HuH-7 (cell line): ENCODE results near the gene MT1F.
A peak's percentile ranks its signal among the peaks of the same experiment; 100 is the strongest.

ENCODE experiments used
- DNase-seq: peaks from one replicate; pipeline ENCODE4 v3.0.0; 2011; ENCODE audit warnings: low spot score

Gene MT1F

DNA sequence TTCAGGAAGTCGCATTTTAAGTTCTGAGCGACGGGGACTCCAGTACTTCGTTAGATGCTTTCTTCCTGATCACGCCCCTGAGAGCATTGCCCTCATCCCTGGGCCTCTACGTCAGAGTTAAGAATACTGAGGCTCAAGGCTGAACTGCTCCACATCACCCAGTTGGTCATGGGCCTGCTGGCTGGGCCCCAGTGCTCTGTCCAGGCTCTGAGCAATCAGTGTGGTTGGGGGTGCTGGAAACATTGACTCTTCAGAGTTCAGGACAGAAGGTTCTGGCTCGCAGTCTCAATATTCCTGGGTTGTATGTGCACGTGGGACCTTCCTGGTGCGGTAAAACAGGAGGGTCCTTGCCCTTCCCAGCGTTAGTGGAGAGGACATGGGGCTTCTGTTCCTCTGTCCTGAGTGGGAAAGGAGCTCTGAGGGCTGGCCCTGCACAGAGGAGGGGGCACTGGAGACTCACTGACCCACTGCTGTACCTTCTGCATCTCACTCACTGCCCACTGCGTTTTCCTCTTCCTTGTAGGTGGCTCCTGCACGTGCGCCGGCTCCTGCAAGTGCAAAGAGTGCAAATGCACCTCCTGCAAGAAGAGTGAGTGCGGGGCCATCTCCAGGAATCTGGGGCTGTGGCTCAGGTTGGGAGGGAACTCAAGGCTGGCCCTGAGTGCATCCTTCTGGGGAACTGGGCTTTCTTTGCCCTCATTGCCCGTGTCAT lies 31.7 kb upstream of the MT1F start:
- no peak for DNase-seq

DNA sequence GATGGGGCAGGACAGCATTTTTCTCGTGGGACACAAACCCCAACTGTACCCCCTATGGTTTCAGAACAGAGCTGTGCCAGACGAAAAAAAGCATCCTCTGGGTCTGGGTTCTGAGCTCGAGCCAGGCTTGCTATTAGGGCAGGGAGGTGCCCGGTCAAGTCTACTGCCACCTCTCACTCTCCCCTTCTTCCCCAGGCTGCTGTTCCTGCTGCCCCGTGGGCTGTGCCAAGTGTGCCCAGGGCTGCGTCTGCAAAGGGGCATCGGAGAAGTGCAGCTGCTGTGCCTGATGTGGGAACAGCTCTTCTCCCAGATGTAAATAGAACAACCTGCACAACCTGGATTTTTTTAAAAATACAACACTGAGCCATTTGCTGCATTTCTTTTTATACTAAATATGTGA lies 31.1 kb upstream of the MT1F start:
- no peak for DNase-seq

DNA sequence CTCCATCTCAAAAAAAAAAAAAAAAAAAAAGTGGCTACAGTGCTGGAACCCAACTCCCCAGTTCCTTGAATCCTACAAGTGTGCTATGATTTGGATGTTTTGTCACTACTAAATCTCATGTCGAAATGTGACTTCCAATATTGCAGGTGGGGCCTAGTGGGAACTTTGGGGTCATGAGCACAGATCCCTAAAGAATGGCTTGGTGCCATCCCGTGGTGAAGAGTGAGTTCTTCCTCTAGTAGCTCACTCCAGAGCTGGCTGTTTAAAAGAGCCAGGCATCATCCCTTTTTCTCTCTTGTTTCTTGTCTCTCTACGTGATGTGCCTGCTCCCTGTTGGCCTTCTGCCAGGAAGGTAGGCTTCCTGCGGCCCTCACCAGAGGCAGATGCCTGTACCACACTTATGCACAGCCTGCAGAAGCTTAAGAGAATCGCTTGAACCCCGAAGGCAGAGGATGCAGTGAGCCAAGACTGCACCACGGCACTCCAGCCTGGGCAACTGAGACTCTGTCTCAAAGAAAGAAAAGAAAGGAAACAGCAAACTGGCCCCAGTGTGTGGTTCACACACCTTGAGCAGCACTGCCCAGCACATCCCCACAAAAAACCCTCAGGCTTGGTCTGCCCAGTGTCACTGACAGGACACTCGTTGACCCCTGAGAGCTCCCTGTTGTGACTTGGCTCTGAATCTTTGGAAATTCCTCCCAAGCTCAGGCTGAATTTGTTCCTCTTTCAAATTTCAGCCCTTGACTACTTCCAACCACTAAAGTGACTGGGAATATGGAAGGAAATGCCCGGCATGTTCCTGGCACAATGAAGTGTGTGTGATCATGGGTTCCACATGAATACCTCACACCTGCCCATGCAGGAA lies 29.0 kb upstream of the MT1F start:
- DNase-seq = no peak

DNA sequence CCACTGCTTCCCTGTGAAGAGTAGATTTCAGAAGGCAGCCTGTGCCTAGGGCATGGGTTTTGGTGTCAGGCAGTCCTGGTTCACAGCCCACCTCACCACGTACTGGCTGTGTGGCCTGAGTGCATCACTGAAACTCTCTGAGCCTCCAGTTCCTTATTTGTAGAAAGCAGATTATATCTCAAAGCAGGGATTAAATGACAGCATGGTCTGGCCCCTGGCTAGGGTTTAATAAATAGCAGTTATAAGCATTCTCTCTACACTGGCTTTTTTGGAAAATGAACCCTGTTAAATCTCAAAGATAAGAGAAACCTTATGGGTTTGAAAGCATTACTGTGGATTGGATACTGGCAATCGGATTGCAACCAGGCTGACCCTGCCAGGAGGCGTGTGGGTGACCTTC lies 28.2 kb upstream of the MT1F start:
- DNase-seq = no peak

DNA sequence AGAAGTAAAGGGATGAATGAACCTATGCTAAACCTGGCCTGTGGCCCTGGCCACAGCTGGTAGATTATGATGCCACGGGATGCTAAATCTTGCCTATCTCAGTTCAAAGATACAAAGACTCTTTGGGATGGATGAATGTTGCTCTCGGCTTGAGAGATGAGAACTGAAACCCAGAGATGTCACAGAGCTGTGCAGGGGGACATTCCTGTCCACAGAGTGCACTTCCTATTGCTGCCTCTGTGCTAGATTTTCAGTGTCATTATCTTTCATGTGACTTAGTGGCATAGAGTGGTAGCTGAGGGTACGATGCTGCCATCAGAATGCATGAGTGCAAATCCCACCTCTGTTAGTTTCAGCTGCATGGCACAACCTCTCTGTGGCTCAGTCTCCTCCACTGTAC lies 27.6 kb upstream of the MT1F start:
- DNase-seq = no peak

DNA sequence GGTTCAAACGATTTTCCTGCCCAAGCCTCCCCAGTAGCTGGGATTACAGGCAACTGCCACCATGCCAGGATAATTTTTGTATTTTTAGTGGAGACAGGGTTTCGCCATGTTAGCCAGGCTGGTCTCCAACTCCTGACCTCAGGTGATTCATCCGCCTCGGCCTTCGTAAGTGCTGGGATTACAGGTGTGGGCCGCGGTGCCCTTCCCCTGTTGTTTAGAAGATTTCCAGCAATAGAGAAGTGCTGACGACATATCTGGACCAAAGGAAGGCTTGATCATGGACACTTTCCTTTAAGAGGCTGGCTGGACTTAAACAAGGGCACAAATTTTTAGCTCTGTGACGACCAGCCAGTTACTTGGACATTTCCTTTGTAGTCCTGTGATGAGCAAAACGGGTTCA lies 26.6 kb upstream of the MT1F start:
- no peak for DNase-seq

DNA sequence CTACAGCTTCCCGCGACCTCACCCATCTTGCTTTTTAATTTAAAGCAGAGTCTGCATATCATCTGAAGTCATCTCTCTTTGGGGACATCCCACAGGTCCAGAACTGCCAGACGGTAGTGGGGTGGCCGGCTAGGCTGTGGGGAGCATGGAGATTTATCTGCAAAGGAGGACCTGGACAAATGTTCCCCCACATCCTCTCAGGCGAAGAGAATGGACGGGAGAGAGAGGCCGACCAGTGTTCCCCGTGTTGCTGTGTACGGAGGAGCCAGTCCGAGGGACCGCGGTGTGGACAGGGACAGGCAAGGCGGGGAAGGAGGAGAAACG lies 26.0 kb upstream of the MT1F start:
- no peak for DNase-seq

DNA sequence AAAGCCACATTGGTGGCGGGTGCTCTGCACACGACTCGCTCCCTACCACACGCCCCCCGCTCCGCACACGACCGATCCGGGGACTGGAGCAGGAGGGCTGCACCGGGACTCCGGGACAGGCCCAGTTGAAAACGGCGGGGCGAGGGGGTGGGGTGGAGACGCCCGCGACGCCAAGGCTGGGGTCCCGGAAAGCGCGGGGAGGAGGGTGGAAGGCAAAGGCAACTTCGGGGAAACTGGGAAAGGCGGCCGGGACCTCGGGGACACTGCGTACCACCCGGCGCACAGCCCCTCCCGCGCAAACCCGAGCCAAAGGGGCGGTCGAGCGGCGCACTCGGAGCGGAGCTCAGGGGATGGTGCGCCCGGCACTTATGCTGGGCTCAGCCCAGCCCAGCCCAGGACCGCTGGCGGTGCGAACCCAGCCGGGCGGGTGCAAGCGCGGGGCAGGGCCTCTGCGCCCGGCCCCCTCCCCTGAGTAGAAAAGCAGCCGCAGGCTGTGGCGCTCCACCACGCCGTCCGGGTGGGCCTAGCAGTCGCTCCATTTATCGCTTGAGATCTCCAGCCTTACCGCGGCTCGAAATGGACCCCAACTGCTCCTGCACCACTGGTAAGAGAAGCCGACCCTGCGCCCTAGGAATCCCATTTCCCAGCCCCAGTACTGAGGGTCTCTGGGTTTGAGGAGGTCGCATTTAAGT lies 25.5 kb upstream of the MT1F start, which contains the start of gene MT1M:
TSS of gene MT1M (plus strand) at position 504 of the 692 bp plus-strand sequence. CDS start at position 577, 73 bp downstream.
- DNase-seq = no peak

DNA sequence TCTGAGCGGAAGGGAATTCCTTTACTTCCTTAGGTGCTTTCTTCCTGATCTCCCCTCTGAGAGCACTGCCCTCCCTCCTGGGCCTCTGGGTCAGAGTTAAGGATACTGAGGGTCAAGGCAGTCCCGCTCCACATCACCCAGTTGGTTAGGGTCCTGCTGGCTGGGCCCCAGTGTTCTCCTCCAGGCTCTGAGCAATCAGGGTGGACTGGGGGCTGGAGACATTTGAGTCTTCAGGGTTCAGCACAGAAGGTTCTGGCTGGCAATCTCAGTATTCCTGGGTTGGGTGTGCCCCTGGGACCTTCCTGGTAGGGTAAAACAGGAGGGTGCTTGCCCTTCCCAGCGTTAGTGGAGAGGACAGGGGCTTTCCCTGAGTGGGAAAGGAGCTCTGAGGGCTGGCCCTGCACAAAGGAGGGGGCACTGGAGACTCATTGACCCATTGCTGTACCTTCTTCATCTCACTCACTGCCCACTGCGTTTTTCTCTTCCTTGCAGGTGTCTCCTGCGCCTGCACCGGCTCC lies 24.9 kb upstream of the MT1F start:
- no peak for DNase-seq

DNA sequence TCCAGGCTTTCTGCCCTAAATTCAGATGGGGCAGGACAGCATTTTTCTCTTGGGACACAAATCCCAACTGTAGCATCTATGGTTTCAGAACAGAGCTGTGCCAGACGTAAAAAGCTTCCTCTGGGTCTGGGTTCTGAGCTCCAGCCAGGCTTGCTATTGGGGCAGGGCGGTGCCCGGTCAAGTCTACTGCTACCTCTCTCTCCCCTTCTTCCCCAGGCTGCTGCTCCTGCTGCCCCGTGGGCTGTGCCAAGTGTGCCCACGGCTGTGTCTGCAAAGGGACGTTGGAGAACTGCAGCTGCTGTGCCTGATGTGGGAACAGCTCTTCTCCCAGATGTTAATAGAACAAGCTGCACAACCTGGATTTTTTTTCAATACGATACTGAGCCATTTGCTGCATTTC lies 24.2 kb upstream of the MT1F start:
- DNase-seq = no peak

DNA sequence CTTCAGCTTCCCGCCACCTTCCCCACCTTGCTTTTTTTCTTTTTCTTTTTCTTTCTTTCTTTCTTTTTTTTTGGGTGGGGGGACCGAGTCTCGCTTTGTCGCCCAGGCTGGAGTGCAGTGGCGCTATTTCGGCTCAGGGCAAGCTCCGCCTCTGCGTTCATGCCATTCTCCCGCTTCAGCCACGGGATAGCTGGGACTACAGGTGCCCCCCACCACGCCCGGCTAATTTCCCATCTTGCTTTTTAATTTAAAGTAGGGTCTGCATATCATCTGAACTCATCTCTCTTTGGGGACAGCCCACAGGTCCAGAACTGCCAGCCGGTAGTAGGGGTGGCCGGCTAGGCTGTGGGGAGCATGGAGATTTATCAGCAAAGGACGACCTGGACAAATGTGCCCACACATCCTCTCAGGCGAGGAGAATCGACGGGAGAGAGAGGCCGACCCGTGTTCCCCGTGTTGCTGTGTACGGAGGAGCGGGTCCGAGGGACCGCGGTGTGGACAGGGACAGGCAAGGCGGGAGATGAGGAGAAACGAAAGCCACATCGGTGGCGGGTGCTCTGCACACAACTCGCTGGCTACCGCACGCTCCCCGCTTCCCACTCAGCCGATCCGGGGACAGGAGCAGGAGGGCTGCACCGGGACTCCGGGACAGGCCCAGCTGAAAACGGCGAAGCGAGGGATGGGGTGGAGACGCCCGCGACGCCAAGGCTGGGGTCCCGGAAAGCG lies 22.9 kb upstream of the MT1F start:
- no peak for DNase-seq

DNA sequence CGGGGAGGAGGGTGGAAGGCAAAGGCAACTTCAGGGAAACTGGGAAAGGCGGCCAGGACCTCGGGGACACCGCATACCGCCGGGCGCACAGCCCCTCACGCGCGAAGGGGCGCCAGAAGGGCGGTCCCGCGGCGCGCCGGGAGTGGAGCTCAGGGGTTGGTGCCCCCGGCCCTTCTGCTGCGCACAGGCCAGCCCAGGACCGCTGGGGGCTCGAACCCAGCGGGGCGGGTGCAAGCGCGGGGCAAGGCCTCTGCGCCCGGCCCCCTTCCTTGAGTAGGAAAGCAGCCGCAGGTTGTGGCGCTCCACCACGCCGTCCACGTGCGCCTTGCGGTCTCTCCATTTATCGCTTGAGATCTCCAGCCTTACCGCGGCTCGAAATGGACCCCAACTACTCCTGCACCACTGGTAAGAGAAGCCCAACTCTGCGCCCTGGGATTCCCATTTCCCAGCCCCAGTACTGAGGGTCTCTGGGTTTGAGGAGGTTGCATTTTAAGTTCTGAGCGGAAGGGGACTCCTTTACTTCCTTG lies 22.3 kb upstream of the MT1F start:
- DNase-seq = no peak

DNA sequence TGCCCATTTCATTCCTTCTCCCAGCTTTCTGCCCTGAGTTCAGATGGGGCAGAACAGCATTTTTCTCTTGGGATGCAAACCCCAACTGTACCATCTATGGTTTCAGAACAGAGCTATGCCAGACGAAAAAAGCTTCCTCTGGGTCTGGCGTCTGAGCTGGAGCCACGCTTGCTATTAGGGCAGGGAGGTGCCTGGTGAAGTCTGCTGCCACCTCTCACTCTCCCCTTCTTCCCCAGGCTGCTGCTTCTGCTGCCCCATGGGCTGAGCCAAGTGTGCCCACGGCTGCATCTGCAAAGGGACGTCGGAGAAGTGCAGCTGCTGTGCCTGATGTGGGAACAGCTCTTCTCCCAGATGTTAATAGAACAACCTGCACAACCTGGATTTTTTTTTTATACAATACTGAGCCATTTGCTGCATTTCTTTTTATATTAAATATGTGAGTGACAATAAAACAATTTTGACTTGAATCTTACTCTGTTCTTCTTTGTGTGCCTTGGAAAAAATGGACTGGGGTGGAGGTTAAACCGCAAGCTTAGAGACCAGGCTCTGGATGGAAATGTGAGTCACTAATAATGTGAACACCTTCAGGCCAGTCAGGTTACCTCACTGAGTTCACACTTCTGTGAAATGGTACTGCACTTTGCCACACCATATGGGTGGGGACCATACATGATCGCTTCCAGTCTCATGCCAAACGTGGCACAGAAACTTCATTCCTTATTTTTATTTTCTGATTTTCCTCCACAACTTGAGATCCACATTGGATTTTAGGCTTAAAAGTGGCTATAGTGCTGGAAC lies 20.9 kb upstream of the MT1F start:
- DNase-seq = no peak

DNA sequence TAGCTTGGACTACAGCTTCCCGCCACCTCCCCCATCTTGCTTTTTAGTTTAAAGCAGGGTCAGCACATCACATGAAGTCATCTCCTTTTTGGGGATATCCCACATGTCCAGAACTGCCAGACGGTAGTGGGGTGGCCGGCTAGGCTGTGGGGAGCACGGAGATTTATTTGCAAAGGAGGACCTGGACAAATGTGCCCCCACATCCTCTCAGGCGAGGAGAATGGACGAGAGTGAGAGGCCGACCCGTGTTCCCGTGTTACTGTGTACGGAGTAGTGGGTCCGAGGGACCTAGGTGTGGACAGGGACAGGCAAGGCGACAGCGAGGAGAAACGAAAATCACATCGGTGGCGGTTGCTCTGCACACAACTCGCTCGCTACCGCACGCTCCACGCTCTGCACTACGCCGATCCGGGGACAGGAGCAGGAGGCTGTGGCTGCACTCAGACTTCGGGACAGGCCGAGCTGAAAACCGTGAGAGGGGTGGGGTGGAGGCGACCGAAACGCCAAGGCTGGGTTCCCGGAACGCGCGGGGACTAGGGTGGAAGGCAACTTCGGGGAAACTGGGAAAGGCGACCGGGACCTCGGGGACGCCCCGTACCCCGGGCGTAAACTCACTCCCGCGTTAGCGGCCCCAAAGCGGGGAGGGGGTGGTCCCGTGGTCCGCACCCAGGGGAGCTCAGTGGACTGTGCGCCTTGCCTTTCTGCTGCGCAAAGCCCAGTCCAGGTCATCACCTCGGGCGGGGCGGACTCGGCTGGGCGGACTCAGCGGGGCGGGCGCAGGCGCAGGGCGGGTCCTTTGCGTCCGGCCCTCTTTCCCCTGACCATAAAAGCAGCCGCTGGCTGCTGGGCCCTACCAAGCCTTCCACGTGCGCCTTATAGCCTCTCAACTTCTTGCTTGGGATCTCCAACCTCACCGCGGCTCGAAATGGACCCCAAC lies 19.7 kb upstream of the MT1F start, which contains the start of gene MT1A:
TSS of gene MT1A (plus strand) at position 853 of the 937 bp plus-strand sequence. CDS start at position 926, 73 bp downstream.
- peak; percentile 74 for DNase-seq

DNA sequence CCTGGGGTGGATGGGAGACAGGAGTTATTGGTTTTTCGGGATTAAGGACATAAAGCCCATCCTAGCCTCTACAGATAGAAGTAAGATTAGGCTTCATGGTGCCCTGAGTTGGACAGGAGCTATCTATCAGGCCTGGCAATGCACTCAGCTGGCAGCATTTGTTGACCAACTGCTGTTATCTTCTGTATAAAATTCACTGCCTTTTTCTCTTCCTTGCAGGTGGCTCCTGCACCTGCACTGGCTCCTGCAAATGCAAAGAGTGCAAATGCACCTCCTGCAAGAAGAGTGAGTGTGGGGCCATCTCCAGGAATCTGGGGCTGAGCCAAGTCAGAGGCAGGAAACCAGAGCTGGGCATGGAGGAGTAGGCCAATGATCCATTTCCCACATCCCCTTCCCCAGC lies 18.7 kb upstream of the MT1F start:
- no peak for DNase-seq

DNA sequence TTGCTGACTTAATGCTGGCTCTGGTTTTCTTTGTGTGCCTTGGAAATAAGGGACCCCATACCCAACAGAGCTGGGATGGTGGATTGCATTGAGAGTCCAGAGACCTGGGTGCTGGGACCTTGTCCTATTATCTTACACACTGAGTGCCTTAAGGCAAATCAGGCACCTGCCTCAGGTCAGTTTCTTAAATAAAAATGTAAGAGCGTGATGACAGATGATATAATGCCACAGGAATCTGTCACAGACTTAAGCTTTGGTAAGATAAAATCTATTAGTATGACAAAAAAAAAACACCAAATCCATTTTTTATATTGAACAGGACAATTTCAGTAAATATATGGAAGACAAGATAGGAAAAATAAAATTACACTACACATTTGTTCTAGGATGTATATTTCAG lies 17.7 kb upstream of the MT1F start:
- no peak for DNase-seq

DNA sequence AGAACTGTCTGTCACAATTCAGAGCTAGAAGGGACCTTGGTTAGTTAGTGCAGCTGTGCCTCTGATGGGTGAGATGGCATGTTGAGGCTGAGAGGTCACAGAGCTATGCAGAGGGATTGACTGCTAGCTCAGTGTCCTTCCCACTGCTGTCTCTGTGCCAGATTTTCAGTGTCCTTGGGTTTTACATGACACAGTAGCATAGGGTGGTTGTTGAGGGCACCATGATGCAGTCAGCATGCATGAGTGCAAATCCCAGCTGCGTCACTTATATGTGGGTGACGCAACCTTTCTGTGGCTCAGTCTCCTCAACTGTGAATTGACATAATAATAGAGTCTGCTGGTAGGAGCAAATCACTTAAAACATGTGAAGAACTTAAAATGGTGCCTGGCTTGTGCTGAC lies 16.6 kb upstream of the MT1F start:
- DNase-seq = no peak

DNA sequence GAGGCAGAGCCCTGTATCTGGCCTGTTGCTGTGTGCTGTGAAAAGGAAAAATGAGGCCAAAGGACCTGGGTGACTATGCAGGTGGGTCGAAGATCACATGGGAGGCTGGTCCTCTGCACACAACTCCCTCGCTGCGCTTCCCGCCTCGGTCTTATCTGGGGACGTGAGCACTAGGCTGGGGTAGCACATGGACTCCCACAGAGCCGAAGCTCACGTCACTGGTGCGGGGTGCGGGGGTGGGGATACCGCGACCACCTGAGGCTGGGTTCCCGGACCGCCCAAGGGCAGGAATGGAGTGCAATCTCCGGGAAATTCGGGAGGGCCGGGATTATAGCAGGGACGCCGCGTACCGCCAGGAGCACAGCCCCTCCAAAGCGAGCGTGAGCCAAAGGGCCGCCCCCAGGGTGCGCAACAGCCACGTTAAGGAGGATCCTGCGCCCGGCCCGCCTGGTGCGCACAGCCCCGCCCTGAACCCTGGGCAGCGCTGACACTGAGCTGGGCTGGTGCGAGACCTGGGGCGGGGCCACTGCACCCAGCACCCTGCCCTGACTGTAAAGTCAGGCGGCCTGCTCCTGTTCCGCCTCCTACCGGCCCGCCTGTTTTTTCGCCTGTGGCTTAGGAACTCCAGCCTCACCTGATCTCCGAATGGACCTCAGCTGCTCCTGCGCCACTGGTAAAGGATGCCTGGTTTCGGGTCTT lies 14.5 kb upstream of the MT1F start:
- DNase-seq = peak; percentile 63

DNA sequence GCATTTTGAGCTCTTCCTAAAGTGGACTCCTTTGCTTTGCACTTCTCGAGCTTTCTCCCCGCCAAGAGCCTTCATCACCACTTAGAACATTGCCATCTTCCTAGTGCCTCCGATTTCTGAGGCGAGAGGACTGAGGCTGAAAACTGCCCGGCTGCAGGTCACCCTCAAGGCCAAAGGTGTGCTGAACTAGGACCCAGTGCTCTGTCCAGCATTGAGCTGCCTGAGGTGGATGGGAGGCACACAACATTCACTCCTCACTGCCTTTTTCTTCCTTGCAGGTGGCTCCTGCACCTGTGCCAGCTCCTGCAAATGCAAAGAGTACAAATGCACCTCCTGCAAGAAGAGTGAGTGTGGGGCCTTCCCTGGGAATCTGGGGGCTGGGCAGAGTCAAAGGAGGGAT lies 13.9 kb upstream of the MT1F start:
- DNase-seq = no peak
